ENCODE data around the gene CUBN. TPM values are rescaled to one million over a fixed set of nuclear protein-coding genes. Genes with fewer than 3 reads are reported as not detected.

The CUBN gene
- total RNA-seq, 3 donors from 2014 or later (not counting 1 experiment from before 2014, with no cell fraction given), result 4.7 to 5.6 (median 5.1) TPM

GRCh38 chr10:17024461-17024860 lies 105.2 kb downstream of the CUBN start:
- peak overlapping the region; percentile 98 for H3K27ac ChIP-seq (ENCODE audit: low read length)

DNA sequence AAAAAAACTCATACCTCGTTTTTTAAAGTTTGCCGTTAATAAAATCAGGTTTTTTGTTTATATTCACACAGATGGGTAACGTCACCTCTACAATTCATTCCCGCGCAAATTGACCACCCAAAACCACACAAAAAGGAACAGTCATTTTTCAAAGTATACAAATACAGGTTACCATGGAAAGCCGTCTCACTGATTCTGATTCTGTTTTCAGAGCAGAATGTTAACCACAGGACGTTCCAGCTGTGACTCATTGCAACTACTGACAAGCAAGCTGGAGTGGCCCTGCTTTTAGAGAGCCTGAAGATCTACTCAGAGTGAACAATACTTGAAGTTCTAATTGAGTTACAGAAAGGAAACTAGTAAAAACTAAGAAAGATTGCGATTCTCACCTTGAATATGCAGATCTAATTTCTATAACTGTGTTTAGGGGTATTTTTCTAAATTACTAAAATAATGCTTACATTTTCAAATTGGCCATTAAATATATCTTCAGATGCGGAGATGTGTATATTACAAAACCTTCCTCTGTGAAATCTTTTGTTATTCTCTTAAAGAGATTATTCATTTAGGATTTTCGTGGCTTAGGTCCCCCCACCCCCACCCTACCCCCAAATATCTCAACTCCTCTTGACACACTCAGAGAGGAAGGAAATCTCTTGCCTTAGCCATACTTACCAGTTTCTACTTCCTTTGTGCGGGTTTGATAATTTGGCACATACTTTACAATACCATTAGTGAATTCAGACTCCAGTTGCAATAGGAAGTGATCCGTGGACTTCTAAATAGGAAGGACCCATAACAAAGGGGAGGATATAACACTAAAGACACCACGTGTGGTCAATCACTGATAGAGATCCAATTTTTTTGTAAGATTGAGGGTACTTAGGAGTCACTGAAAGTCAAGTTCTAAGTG lies 106.0 kb downstream of the CUBN start:
- no peaks in the 10 kb centered on the region for H3K27me3 ChIP-seq (ENCODE audit: control insufficient read depth, insufficient read depth, low read length)
- ATAC-seq (peak; percentile 63 to 83 (median 79)), DNase-seq (peak; percentile 57 to 93)
- H3K4me1 ChIP-seq (ENCODE audit: control insufficient read depth, insufficient read depth, low read length), result peaks cover 40% of the 10 kb centered on the region
- no peaks in the 10 kb centered on the region for H3K36me3 ChIP-seq (ENCODE audit: control insufficient read depth, insufficient read depth, low read length)
- H3K4me1 Mint-ChIP-seq, result peaks cover 47 to 57% of the 10 kb centered on the region in 2 donors
- intact Hi-C loops (cut with micrococcal nuclease), result loop anchor here (1.0 to 10.0 kb wide), 5 partner anchors 20 to 1631 kb away; partner anchors contain the start of genes ARL5B, NSUN6 and ST8SIA6
- H3K4me3 ChIP-seq (ENCODE audit: low read length), result no peak overlapping the region
- no peaks in the 10 kb centered on the region for H3K9me3 ChIP-seq (ENCODE audit: control insufficient read depth, insufficient read depth, low read length)
- H3K36me3 Mint-ChIP-seq, result no peaks in the 10 kb centered on the region
- no peaks in the 10 kb centered on the region for H3K27me3 Mint-ChIP-seq (ENCODE audit: low read depth in 2 of 2)
- WGBS (ENCODE audit: insufficient coverage), result under 1% methylated on average over 9 of the region's 13 CpGs
- H3K27ac ChIP-seq (ENCODE audit: low read length), result peak overlapping the region; percentile 98
- peak overlapping the region; percentile 97 for H3K27ac Mint-ChIP-seq
- no peaks in the 10 kb centered on the region for H3K9me3 Mint-ChIP-seq
- H3K4me3 Mint-ChIP-seq, result peak overlapping the region; percentile 76
- TF ChIP-seq, protein P1, sequence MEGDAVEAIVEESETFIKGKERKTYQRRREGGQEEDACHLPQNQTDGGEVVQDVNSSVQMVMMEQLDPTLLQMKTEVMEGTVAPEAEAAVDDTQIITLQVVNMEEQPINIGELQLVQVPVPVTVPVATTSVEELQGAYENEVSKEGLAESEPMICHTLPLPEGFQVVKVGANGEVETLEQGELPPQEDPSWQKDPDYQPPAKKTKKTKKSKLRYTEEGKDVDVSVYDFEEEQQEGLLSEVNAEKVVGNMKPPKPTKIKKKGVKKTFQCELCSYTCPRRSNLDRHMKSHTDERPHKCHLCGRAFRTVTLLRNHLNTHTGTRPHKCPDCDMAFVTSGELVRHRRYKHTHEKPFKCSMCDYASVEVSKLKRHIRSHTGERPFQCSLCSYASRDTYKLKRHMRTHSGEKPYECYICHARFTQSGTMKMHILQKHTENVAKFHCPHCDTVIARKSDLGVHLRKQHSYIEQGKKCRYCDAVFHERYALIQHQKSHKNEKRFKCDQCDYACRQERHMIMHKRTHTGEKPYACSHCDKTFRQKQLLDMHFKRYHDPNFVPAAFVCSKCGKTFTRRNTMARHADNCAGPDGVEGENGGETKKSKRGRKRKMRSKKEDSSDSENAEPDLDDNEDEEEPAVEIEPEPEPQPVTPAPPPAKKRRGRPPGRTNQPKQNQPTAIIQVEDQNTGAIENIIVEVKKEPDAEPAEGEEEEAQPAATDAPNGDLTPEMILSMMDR (IDR thresholded peaks at IDR 0.05), result no peak

More at GRCh38 chr10:17024461-17024860, 105.2 kb downstream of the CUBN start:
- ATAC-seq, result no peak
- Histone ChIP-seq H3K4me3 (ENCODE audit: low read length) (no peak overlapping the region), H3K9me3 (ENCODE audit: control insufficient read depth, insufficient read depth, low read length) (no peaks in the 10 kb centered on the region), H3K36me3 (ENCODE audit: control insufficient read depth, insufficient read depth, low read length) (no peaks in the 10 kb centered on the region), H3K4me1 (ENCODE audit: control insufficient read depth, insufficient read depth, low read length) (peaks cover 46% of the 10 kb centered on the region), H3K27me3 (ENCODE audit: control insufficient read depth, insufficient read depth, low read length) (no peaks in the 10 kb centered on the region)
- intact Hi-C loops (cut with micrococcal nuclease), result loop anchor here (10.0 kb wide), 3 partner anchors 430 to 1630 kb away; partner anchors contain the start of genes ARL5B, NSUN6 and ST8SIA6
- peak overlapping the region; percentile 55 for H3K4me3 Mint-ChIP-seq
- TF ChIP-seq, protein P1 (IDR thresholded peaks at IDR 0.05), result no peak
- peak overlapping the region; percentile 97 for H3K27ac Mint-ChIP-seq
- no peaks in the 10 kb centered on the region for H3K27me3 Mint-ChIP-seq (ENCODE audit: low read depth in 2 of 2)
- no peaks in the 10 kb centered on the region for H3K36me3 Mint-ChIP-seq
- peak in 1 of 2 donors; percentile 29 for DNase-seq
- H3K9me3 Mint-ChIP-seq, result no peaks in the 10 kb centered on the region
- peaks cover 53 to 66% of the 10 kb centered on the region in 2 donors for H3K4me1 Mint-ChIP-seq
- WGBS (ENCODE audit: insufficient coverage), result 95% methylated on average over 4 of the region's 4 CpGs

- Histone ChIP-seq H3K4me1 (ENCODE audit: control insufficient read depth, insufficient read depth, low read length) (peaks cover 33% of the 10 kb centered on the region), H3K36me3 (ENCODE audit: control insufficient read depth, insufficient read depth, low read length) (no peaks in the 10 kb centered on the region), H3K27ac (ENCODE audit: low read length) (peak overlapping the region; percentile 98), H3K4me3 (ENCODE audit: low read length) (no peak overlapping the region), H3K9me3 (ENCODE audit: control insufficient read depth, insufficient read depth, low read length) (no peaks in the 10 kb centered on the region), H3K27me3 (ENCODE audit: control insufficient read depth, insufficient read depth, low read length) (no peaks in the 10 kb centered on the region)
- peak in 1 of 2 donors; percentile 24 for DNase-seq
- ATAC-seq, result no peak
- peak overlapping the region; percentile 76 for H3K4me3 Mint-ChIP-seq
- H3K36me3 Mint-ChIP-seq, result no peaks in the 10 kb centered on the region
- H3K27ac Mint-ChIP-seq, result peak overlapping the region; percentile 97
- H3K9me3 Mint-ChIP-seq, result no peaks in the 10 kb centered on the region
- H3K4me1 Mint-ChIP-seq, result peaks cover 40 to 50% of the 10 kb centered on the region in 2 donors
- intact Hi-C loops (cut with micrococcal nuclease), result loop anchor here (1.0 to 10.0 kb wide), 5 partner anchors 20 to 1632 kb away; partner anchors contain the start of genes ARL5B, NSUN6 and ST8SIA6
- 84% methylated on average over 5 of the region's 6 CpGs for WGBS (ENCODE audit: insufficient coverage)
- TF ChIP-seq, protein P1 (IDR thresholded peaks at IDR 0.05), result no peak
- no peaks in the 10 kb centered on the region for H3K27me3 Mint-ChIP-seq (ENCODE audit: low read depth in 2 of 2)
Measured at GRCh38 chr10:17022896-17023295, 106.7 kb downstream of the CUBN start.

All from natural killer cell (primary cell).